ENCODE data around the gene CRYBB2. TPM values are rescaled to one million over a fixed set of nuclear protein-coding genes. Genes with fewer than 3 reads are reported as not detected.
"Not testable (repeated sequence)": the region's sequence is repeated elsewhere in the genome, so short reads cannot be mapped to it uniquely, and the experiment has no call there.

CRYBB2 gene
- polyA plus RNA-seq, 3 donors, result 0.15 to 1.0 (median 0.21) TPM

DNA sequence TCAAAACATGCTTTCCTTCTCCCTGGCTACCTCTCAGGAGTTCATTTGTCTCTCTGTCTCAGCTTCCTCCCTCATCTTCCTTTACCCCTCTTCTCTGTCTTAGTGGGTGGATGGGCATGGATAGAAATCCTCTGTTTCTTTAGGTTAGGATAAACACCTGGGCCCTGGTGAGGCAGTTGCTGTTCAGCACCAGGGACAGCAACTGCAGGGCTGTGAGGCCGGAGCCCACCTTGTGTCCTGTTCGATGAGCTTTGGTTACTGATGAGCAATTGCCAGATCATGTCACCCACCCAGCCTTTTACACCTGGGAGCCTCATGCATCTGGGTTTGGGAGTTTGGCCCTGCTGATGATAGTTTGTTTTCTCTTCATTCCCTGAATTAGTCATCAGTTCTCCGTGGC is 25.9 kb upstream of the CRYBB2 start:
- WGBS, 3 donors, result 72 to 75% (median 72%) methylated on average over 3 of the region's 3 CpGs
- H3K27ac ChIP-seq (ENCODE audit: low read depth, low read length), result no peak overlapping the region

GRCh38 chr22:25196326-25196725 is 23.1 kb upstream of the CRYBB2 start:
- 88 to 93% (median 89%) methylated on average over 5 of the region's 5 CpGs for WGBS, 3 donors
- no peak overlapping the region for H3K27ac ChIP-seq (ENCODE audit: low read depth, low read length)

DNA sequence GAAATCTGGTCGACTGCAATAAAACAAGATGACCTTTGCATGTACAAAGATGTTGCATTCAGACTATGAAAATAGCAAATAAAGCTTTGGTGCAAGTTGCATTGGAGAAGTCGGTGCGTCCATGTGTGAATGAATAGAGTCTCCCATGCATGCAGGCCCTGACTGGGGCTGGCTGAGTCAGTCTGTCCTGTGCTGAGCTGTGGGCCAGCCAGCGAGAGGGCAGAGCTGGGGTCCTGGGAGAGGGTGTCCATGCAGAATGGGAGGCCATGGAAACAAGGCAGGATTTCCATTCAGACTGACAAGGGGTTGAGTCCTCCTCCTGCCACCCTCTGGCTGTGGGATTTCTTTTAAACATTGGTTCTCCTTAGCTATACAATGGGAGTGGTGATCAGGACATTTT is 22.1 kb upstream of the CRYBB2 start:
- no peak overlapping the region for H3K27ac ChIP-seq (ENCODE audit: low read depth, low read length)
- 88 to 90% (median 89%) methylated on average over 4 of the region's 4 CpGs for WGBS, 3 donors

DNA sequence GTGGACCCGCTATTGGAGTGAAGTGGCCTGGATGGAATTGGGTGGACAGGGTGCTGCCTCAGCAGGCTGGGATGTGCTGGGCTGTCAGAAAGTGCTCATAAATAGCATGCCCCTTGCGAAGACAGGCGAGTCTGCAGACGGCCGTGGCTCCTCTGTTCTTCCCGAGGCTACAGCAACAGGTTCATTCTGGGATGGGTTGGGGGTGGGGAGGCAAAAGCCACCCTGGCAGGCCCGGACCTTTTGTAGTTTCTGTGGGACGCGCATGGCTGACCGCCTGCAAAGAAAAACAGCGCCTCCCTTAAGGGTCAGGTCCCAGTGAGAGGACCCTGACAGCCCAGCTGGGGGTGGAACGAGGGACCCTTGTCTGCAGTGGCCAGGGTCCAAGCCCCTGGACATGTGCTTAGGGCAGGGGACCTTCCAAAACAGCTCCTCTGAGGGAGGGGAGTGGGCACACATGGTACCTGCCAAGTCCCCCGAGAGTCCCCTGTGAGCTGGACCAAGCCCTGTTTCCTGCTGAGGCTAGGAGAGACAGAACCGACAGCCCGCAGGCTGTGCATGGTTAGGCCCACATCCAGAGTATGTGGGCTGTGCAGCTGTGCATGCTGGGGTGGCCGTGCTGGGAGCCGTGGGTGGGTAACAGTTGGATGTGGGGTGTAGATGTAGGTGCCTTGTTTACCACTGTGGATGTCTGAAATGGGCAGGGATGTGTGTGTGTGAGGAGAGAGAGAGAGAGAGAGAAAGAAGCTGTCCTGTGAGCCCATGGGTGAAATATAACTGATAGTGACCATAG is 19.5 kb upstream of the CRYBB2 start, which contains the start of gene CRYBB3:
CRYBB3 (plus strand) TSS at position 128 of the 790 bp plus-strand sequence. CDS start 1,539 bp downstream, outside the sequence.
- 74 to 82% (median 75%) methylated on average over 17 of the region's 17 CpGs for WGBS, 3 donors
- H3K27ac ChIP-seq (ENCODE audit: low read depth, low read length), result no peak within 1 kb of the TSS

DNA sequence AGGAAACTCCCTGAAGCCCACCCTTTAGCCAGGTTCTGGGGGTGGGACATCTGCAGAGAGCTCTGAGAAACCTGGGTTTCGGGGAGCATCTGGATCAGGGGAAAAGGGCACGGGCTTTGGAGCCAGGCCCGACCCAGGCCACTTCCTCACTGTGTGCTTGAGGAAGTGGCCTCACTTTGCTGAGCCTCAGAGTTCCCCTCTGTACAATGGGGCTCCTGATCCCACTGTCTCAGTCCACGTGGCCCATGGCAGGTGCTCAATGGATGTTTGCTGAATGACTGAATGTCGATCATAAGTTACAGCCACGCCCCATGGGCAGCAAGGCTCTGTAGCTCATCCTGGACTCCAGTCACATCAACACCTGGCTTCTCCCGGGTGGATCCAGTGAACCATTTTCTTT is 18.5 kb upstream of the CRYBB2 start:
- WGBS, 3 donors, result 74 to 81% (median 80%) methylated on average over 7 of the region's 7 CpGs

DNA sequence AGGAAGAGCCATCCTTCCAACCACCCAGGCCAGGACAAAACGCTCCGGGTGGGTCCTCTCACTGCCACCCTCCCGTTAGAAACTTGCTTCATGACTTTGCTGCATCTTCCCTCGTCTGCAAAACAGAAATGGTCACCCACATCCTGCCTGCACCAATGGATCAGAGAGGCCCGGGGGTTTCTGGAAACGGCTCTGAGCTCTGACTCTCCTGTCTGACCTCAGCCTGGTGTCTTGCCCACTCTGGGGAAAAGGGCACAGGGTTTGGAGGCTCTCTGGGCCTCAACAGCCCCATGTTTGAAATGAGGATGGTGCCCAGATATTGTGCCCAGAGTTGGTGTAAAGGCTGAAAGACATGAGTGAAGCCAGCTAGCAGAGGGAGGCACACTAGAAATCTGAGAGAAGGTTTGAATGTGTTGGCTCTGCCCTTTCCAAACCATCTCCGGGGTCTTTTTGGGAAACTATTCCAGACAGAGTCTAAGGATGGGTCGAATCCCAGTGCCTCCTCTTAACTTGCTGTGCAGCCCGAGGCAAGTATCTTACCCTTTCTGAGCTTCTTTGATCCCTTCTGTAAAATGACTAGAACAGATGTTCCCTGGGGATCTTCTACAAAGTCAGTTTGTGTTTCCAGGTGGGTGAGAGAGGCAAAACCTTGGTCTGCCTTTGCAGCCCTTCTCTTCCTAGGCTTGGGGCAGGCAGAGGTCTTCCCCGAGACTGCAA is 17.7 kb upstream of the CRYBB2 start:
- H3K27ac ChIP-seq (ENCODE audit: low read depth, low read length), result no peak overlapping the region
- 61 to 72% (median 62%) methylated on average over 10 of the region's 10 CpGs for WGBS, 3 donors

More for the DNA sequence above, 18.5 kb upstream of the CRYBB2 start:
- no peak overlapping the region for H3K27ac ChIP-seq (ENCODE audit: low read depth, low read length)

GRCh38 chr22:25202290-25202921 is 17.0 kb upstream of the CRYBB2 start:
- WGBS, 3 donors, result 56 to 58% (median 58%) methylated on average over 15 of the region's 15 CpGs
- H3K27ac ChIP-seq (ENCODE audit: low read depth, low read length), result no peak overlapping the region

- no peak overlapping the region for H3K27ac ChIP-seq (ENCODE audit: low read depth, low read length)
- 89 to 94% (median 93%) methylated on average over 4 of the region's 4 CpGs for whole genome bisulfite sequencing, 3 donors
These were observed 16.4 kb upstream of the CRYBB2 start for GRCh38 chr22:25203082-25203481.

DNA sequence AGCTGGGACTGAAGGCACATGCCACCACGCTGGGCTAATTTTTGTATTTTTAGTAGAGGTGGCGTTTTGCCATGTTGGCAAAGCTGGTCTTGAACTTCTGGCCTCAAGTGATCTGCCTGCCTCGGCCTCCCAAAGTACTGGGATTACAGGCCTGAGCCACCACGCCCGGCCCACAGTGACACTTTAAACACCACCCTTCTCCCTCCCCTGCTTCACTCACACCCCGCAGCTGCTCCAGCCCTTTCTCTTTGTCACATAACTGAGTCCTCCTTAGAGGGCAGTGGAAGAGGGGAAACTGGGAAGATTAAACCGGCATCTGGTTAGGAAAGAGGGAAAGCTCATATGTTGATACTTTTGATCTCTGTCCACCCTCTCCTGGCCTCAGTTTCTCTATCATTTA is 14.9 kb upstream of the CRYBB2 start:
- WGBS, 3 donors, result 87 to 88% (median 88%) methylated on average over 7 of the region's 7 CpGs
- not testable (repeated sequence) for H3K27ac ChIP-seq (ENCODE audit: low read depth, low read length)

GRCh38 chr22:25205847-25206246 is 13.6 kb upstream of the CRYBB2 start:
- H3K27ac ChIP-seq (ENCODE audit: low read depth, low read length), result no peak overlapping the region
- 82 to 95% (median 90%) methylated on average over 1 of the region's 1 CpG for WGBS, 3 donors

GRCh38 chr22:25206998-25207397 is 12.4 kb upstream of the CRYBB2 start:
- WGBS, 3 donors, result 89 to 93% (median 92%) methylated on average over 21 of the region's 21 CpGs
- no peak overlapping the region for H3K27ac ChIP-seq (ENCODE audit: low read depth, low read length)

DNA sequence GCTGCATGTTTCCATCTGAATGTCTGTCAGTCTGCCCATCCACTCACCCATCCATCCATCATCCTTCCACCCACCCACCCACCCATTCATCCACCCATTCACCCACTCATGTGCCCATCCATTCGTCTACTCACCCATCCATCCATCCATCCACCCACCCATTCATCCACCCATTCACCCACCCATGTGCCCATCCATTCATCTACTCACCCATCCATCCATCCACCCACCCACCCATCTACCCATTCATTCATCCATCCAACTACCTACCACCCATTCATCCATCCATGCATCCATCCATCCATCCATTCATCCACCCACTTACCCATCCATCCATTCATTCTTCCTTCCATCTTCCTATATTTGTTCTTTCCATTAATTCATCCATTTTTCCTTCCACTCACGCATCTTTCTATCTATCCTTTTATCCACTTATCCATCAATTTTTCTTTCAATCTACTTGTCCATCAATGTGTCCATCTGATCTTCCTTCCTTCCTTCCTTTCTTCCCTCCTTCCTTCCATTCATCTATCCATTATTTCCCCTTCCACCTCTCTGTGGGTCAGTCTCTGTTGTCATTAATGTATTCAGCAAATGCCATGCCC is 11.8 kb upstream of the CRYBB2 start:
- no peak overlapping the region for H3K27ac ChIP-seq (ENCODE audit: low read depth, low read length)
- WGBS, 3 donors, result 53 to 100% (median 85%) methylated on average over 1 to 2 of the region's 2 CpGs

DNA sequence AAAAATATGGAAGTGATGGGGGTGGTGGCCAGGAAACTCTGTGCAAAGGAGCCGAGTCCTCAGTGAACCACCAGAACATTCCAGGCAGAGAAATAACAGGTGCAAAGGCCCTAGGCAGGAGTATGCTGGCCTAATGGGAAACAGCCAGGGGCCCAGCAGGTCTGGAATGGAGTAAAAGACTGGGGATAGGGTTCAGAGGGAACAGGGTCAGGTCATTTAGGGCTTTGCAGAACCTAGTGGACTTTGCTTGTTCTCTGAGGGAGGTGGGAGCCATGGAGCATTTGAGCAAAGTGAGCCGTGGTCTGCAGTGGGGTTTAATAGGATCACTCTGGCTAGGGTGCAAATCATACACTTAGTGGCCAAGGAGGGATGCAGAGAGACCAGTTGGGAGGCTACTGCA is 11.1 kb upstream of the CRYBB2 start:
- 82 to 84% (median 84%) methylated on average over 2 of the region's 2 CpGs for WGBS, 3 donors
- H3K27ac ChIP-seq (ENCODE audit: low read depth, low read length), result no peak overlapping the region

- H3K27ac ChIP-seq (ENCODE audit: low read depth, low read length), result no peak overlapping the region
- WGBS, 3 donors, result 77 to 81% (median 80%) methylated on average over 16 to 17 of the region's 17 CpGs
These were observed 10.5 kb upstream of the CRYBB2 start for GRCh38 chr22:25208743-25209505.

DNA sequence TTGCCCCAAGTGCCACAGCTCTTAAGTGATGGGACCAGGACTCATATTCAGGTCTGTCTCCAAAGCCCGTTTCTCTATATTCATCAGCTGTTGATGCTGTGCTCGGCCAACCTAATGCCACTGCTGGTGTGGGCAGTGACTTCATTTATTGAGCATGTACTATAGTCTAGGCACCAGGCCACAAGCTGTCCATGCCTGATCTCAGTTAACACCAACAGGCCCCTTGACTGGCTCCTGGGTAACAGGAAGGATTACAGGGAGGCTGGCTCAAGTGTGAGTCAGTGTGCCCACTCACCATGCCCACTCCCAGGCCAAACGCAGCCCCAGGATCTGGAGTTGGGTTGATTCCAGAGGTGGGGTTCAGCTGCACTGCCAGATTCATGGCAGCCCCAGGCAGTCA is 8.6 kb upstream of the CRYBB2 start:
- H3K27ac ChIP-seq (ENCODE audit: low read depth, low read length), result no peak overlapping the region
- WGBS, 3 donors, result 79 to 87% (median 84%) methylated on average over 3 of the region's 3 CpGs

GRCh38 chr22:25212337-25212736 is 7.1 kb upstream of the CRYBB2 start:
- WGBS, 3 donors, result 22 to 71% (median 28%) methylated on average over 3 of the region's 3 CpGs

DNA sequence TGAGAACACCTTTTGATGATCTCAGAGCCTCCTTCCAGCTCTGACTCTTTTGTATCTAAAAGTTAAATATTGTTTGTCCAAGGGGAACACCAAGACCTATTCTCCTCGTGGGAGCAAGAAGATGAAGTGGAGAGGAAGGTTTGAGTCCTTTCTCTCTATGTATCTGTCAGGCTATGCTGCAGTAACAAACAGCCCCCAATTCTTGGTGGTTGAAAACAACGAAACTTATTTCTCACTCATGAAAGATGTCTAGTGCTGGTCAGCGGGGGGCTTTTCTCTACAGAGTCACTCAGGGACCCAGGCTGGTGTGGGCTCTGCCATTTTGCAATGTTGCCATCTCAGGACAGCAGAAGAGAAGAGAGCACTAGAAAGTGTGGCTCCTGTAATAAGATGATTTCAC is 6.2 kb upstream of the CRYBB2 start:
- no peak overlapping the region for H3K27ac ChIP-seq (ENCODE audit: low read depth, low read length)
- WGBS, 3 donors, result 73 to 85% (median 76%) methylated on average over 3 of the region's 3 CpGs

More at GRCh38 chr22:25212337-25212736, 7.1 kb upstream of the CRYBB2 start:
- no peak overlapping the region for H3K27ac ChIP-seq (ENCODE audit: low read depth, low read length)

GRCh38 chr22:25216230-25216629 is 3.2 kb upstream of the CRYBB2 start:
- H3K27ac ChIP-seq (ENCODE audit: low read depth, low read length), result no peak overlapping the region
- WGBS, 3 donors, result 56 to 78% (median 77%) methylated on average over 2 of the region's 2 CpGs

All from adipose tissue (tissue), 3 donors.